ENCODE results near the gene TMEM184C. TPM values are rescaled to one million over a fixed set of nuclear protein-coding genes. Genes with fewer than 3 reads are reported as not detected.

TMEM184C gene
- total RNA-seq, 4 donors from 2014 or later, result 15.4 to 22.1 (median 16.6) TPM

DNA sequence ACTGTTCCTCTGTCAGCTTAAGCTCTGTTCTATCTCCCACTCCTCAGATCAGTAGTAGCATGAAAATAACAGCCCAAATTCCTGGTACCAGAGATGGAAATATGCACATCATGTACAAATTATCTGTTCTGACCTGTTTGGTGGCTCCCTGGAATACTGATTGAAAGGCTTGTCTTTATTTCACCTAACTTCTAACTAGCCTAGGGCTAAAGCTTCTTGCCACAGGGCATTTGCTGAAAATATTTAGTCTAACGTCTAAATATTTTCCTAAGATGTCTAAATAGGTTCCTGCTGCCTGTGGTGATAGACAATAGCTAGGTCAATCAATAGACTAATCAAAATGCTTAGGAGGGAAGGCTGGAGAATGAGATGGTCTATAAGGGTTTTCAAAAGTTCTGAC, 79.7 kb downstream of the TMEM184C start:
- Histone ChIP-seq H3K27ac (replicated peaks in 1 of 4) (no peak overlapping the region), H3K9me3 (no peaks in the 10 kb centered on the region), H3K27me3 (no peaks in the 10 kb centered on the region), H3K36me3 (no peaks in the 10 kb centered on the region), H3K4me3 (no peak overlapping the region), H3K4me1 (no peaks in the 10 kb centered on the region)
- intact Hi-C loops (cut with DNase I), result no loop called here
- peak; percentile 4 for DNase-seq (ENCODE audit: extremely low spot score)
- no peak for TF ChIP-seq POLR2A (IDR thresholded peaks at IDR 0.05; ENCODE audit: low read depth)
- TF ChIP-seq, protein P1, sequence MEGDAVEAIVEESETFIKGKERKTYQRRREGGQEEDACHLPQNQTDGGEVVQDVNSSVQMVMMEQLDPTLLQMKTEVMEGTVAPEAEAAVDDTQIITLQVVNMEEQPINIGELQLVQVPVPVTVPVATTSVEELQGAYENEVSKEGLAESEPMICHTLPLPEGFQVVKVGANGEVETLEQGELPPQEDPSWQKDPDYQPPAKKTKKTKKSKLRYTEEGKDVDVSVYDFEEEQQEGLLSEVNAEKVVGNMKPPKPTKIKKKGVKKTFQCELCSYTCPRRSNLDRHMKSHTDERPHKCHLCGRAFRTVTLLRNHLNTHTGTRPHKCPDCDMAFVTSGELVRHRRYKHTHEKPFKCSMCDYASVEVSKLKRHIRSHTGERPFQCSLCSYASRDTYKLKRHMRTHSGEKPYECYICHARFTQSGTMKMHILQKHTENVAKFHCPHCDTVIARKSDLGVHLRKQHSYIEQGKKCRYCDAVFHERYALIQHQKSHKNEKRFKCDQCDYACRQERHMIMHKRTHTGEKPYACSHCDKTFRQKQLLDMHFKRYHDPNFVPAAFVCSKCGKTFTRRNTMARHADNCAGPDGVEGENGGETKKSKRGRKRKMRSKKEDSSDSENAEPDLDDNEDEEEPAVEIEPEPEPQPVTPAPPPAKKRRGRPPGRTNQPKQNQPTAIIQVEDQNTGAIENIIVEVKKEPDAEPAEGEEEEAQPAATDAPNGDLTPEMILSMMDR (IDR thresholded peaks at IDR 0.05), result no peak
- no peak for TF ChIP-seq EP300 (IDR thresholded peaks at IDR 0.05)
- TF ChIP-seq POLR2AphosphoS5 (IDR thresholded peaks at IDR 0.05), result no peak
- WGBS, result 65% methylated on average over 1 of the region's 1 CpG

DNA sequence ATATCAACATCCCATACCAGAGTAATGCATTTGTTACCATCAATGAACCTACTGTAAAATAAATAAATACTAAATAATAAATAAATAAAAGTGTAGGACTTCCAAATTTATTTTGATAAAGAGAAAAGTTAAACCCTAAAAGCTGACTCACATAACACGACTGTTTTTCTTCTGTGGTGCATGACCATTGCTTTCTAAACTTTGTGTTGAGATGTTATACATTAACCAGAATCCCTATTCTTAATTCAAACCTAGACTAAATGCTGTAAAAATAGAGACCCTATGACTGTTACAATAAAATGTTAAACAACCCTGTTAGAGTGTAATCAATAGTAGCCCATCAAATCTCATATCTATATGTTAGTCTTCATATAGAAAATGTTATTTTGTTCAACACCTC, 87.6 kb downstream of the TMEM184C start:
- no peak overlapping the region for H3K27ac ChIP-seq (replicated peaks in 1 of 4)
- H3K36me3 ChIP-seq, result no peaks in the 10 kb centered on the region
- intact Hi-C loops (cut with DNase I), result no loop called here
- H3K9me3 ChIP-seq, result no peaks in the 10 kb centered on the region
- TF ChIP-seq POLR2A (IDR thresholded peaks at IDR 0.05; ENCODE audit: low read depth) (no peak), POLR2AphosphoS5 (IDR thresholded peaks at IDR 0.05) (no peak), EP300 (IDR thresholded peaks at IDR 0.05) (no peak)
- TF ChIP-seq, protein P1 (IDR thresholded peaks at IDR 0.05), result no peak
- DNase-seq (ENCODE audit: extremely low spot score), result no peak
- WGBS, result 77% methylated on average over 1 of the region's 1 CpG
- H3K27me3 ChIP-seq, result no peaks in the 10 kb centered on the region
- H3K4me3 ChIP-seq, result no peak overlapping the region
- peaks cover 0 to 12% (median 9%) of the 10 kb centered on the region in 4 donors for H3K4me1 ChIP-seq

DNA sequence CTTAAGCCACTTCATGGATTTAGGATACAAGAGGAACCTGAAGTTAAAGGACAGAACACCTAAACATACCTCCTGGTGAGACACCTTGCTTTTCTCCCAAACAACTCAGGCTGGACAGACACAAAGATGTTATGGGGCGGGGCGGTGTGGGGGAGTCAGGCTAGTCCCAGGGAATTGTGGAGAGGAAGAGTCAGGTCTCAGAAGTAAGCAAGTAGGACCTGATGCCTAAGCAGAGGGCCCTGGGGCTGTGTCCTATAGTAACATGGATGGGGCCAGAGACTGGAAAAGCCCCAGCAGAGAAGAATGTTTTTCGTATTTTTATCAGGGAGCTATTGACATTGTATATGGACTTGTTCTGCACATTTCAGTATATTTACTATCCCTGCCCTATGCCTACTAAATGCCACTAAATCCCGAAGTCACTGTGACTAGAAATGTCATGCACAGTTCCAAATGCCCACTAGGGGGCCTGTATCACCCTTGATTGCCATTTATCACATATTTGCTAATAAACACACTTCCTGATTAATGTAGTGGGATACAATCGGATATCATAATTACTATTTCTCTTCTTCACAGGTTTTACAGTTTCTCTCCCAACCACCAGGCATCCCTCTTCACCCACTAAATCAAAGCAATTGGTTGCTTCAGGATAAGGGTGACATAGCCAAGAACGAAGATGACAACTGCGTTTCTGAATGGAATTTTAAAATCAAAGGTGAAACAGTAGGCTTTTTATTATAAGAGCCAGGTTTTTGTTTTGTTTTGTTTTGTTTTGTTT, 90.9 kb downstream of the TMEM184C start:
- 34% methylated on average over 7 of the region's 7 CpGs for WGBS
- Histone ChIP-seq H3K27me3 (no peaks in the 10 kb centered on the region), H3K9me3 (no peaks in the 10 kb centered on the region), H3K27ac (replicated peaks in 1 of 4) (no peak overlapping the region), H3K36me3 (no peaks in the 10 kb centered on the region), H3K4me1 (peaks cover 0 to 12% (median 9%) of the 10 kb centered on the region in 4 donors), H3K4me3 (peak overlapping the region in 1 of 4 donors; percentile 13)
- no peak for TF ChIP-seq POLR2AphosphoS5 (IDR thresholded peaks at IDR 0.05)
- TF ChIP-seq POLR2A (IDR thresholded peaks at IDR 0.05; ENCODE audit: low read depth), result no peak
- TF ChIP-seq, protein P1 (IDR thresholded peaks at IDR 0.05), result peak; percentile 85 to 89 (median 86)
- intact Hi-C loops (cut with DNase I), result loop anchor here (2.0 kb wide), 1 partner anchor 159 kb away; no protein-coding TSS in a partner anchor
- no peak for DNase-seq (ENCODE audit: extremely low spot score)

DNA sequence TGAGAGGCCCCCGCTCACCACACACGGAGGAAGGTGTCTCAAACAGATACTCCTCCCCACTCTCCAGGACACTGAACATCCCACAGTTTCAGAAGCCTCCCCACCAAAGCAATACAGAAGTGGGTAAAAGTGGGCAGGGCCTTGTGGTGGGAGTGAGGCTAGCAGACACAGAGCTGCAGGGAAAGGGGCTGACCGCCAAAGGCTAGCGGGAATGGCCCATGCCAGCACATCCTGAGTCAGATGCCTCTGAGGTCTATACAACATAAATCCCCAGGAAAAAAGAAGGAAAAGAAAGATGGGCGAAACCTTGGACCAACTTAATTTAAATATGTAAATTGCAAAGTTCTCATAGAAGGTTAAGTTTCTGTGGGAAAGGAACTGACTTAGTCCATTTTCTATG, 92.8 kb downstream of the TMEM184C start:
- Histone ChIP-seq H3K27me3 (no peaks in the 10 kb centered on the region), H3K36me3 (no peaks in the 10 kb centered on the region), H3K27ac (replicated peaks in 1 of 4) (no peak overlapping the region), H3K4me3 (no peak overlapping the region), H3K9me3 (no peaks in the 10 kb centered on the region), H3K4me1 (peaks cover 5 to 24% (median 19%) of the 10 kb centered on the region in 4 donors)
- DNase-seq (ENCODE audit: extremely low spot score), result peak; percentile 78
- WGBS, result over 99% methylated on average over 5 of the region's 5 CpGs
- TF ChIP-seq, protein P1 (IDR thresholded peaks at IDR 0.05), result no peak
- TF ChIP-seq POLR2AphosphoS5 (IDR thresholded peaks at IDR 0.05), result no peak
- TF ChIP-seq POLR2A (IDR thresholded peaks at IDR 0.05; ENCODE audit: low read depth), result no peak
- intact Hi-C loops (cut with DNase I), result loop anchor here (2.0 kb wide), 1 partner anchor 157 kb away; no protein-coding TSS in a partner anchor

All from esophagus muscularis mucosa (tissue), 4 donors.